Muscle of leg (tissue), 11 donors: ENCODE data around the gene CLSTN2. TPM values are rescaled to one million over a fixed set of nuclear protein-coding genes. Genes with fewer than 3 reads are reported as not detected.

Experiments used
- DNase-seq: peaks from one replicate; pipeline ENCODE4 v3.0.0; 2013
- H3K27ac ChIP-seq: one replicate; pipeline ENCODE4 v1.5.1; 2013; ENCODE audit warnings: mild to moderate bottlenecking, low read length, control low read depth
- H3K27me3 ChIP-seq: one replicate; pipeline ENCODE4 v1.6.1; 2013; ENCODE audit warnings: low read length; ENCODE audit not compliant: control insufficient read depth, insufficient read depth
- H3K36me3 ChIP-seq: one replicate; pipeline ENCODE4 v1.6.1; 2013; ENCODE audit warnings: low read length; ENCODE audit not compliant: control insufficient read depth, insufficient read depth
- H3K4me1 ChIP-seq: one replicate; pipeline ENCODE4 v1.6.1; 2013; ENCODE audit warnings: low read length; ENCODE audit not compliant: control insufficient read depth, insufficient read depth
- H3K4me3 ChIP-seq: one replicate; pipeline ENCODE4 v1.5.1; 2013; ENCODE audit warnings: low read length, control low read depth
- H3K9me3 ChIP-seq: replicated peaks from 2 replicates; pipeline ENCODE4 v1.6.1; 2013; ENCODE audit warnings: low read depth, low read length; ENCODE audit not compliant: control insufficient read depth
- WGBS: methylation state at CpG from one replicate; pipeline ENCODE4 v1.1.5; 2013; ENCODE audit warnings: missing lambda C conversion rate; ENCODE audit not compliant: insufficient coverage; 5-methylcytosine and 5-hydroxymethylcytosine counted together
- polyA plus RNA-seq, 8 donors: library from polyadenylated mRNA; unstranded; fragments of 120-200 nt; gene quantifications; one replicate each; pipeline versions ENCODE4 v1.2.1 to v1.2.3, GENCODE V29; 2013; ENCODE audit warnings: inconsistent platforms in 1 of 8, low replicate concordance in 1 of 8; ENCODE audit not compliant: insufficient read length in 8 of 8, insufficient read depth in 1 of 8
- total RNA-seq: library from RNA; stranded (reverse); fragments of 120-200 nt; gene quantifications from one replicate; pipeline ENCODE4 v1.2.4, GENCODE V29; 2013

Gene CLSTN2
- total and polyA plus RNA-seq, 9 donors = 1.9 to 5.2 (median 3.1) TPM

DNA sequence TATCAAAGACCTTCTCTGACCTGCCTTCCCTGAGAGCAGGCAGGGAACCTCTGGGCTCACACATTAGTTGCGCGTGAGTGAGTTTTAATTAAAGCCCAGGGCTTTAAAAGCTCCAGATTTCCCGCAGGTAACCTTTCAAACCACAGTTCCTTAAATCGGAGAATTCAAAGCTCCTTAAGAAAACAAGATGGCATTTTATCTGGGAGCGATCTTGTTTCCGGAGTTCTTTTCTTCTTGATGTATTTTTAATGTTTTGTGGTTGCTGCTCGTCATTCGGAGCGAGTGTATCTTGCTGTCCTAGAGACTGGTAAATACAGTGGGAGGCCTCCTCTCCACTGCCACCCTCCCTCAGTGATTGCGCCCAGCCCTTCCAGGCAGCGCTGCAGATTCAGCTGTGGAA is 284.3 kb downstream of the CLSTN2 start:
- WGBS = 85% methylated on average over 4 of the region's 11 CpGs
- Histone ChIP-seq H3K9me3 (no peaks in the 10 kb centered on the region), H3K36me3 (no peaks in the 10 kb centered on the region), H3K27ac (no peak overlapping the region), H3K27me3 (no peaks in the 10 kb centered on the region), H3K4me3 (no peak overlapping the region), H3K4me1 (no peaks in the 10 kb centered on the region)
- DNase-seq = no peak

DNA sequence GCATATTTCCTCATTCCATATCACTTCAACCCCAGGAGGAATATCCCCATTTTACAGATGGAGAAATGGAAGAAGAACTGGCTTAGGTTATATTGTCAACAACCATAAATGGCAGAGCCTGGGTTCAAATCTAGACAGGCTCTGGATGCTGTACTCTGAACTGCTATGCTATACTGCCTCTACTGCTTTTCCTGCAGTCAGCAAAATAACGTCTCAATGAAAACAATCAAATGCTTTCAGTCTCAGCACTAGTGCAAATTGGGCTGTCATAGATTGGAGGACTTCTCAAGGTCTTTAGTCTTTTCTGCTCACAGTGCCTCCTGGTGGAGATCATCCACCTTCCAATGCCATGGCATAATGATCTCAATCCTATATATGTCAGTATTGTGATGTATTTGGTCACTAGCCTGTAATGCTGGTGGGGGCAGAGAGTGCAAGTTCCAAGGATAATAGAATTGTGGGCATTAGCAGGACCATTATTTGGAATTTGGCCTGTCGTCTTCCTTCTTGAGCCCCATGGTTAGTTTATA is 285.0 kb downstream of the CLSTN2 start:
- H3K27me3 ChIP-seq = no peaks in the 10 kb centered on the region
- no peaks in the 10 kb centered on the region for H3K36me3 ChIP-seq
- no peak overlapping the region for H3K27ac ChIP-seq
- DNase-seq = no peak
- no peaks in the 10 kb centered on the region for H3K4me1 ChIP-seq
- H3K4me3 ChIP-seq = no peak overlapping the region
- H3K9me3 ChIP-seq = no peaks in the 10 kb centered on the region
- WGBS = no CpG with 5 or more reads among the region's 2 CpGs

DNA sequence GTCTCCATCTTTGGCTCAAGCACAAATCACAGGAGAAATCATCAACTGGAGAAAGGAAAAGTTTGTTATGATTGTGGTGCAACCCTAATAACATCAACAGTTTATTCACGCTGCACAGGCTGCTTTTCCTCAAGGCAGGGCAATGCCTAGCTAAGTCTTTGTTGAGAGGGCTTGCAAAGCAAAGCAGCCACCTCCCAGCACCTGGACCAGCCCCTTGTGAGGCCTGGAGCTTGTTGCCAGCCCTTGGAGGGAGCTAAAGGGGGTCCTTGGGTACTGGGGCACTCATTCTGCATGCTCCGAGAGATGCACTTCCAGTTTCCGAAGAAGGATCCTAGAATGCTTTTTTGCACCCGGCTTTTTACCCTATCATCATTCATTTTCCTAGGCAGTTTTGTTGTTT is 288.2 kb downstream of the CLSTN2 start:
- WGBS = 82% methylated on average over 3 of the region's 4 CpGs
- no peaks in the 10 kb centered on the region for H3K36me3 ChIP-seq

DNA sequence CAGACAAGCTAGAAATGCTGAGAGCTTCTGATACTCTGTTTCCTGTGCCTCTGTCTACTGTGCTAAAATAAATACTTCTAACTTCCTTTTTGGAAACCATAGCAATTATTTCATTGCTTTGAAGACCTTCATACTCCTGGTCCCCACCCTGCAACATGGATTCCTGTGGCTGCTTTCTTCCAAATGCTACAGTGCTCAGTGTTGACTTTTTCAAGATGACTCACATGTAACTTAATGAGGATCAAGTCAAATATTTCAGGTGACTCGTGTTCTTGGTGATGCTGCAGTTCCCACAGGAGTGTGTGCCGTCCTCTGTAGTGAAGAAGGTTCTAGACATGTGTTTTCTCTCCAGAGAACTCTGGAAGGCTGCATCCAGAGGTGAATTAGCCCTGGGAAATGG is 288.6 kb downstream of the CLSTN2 start:
- no peak overlapping the region for H3K4me3 ChIP-seq
- no peak overlapping the region for H3K27ac ChIP-seq
- DNase-seq = no peak
- peaks cover 2% of the 10 kb centered on the region for H3K9me3 ChIP-seq
- no peaks in the 10 kb centered on the region for H3K27me3 ChIP-seq
- no peaks in the 10 kb centered on the region for H3K36me3 ChIP-seq
- H3K4me1 ChIP-seq = no peaks in the 10 kb centered on the region
- WGBS = 53% methylated on average over 2 of the region's 2 CpGs

More for the DNA sequence above, 288.2 kb downstream of the CLSTN2 start:
- H3K4me1 ChIP-seq = no peaks in the 10 kb centered on the region
- peaks cover under 1% of the 10 kb centered on the region for H3K9me3 ChIP-seq
- DNase-seq = no peak
- H3K4me3 ChIP-seq = no peak overlapping the region
- no peaks in the 10 kb centered on the region for H3K27me3 ChIP-seq
- no peak overlapping the region for H3K27ac ChIP-seq

DNA sequence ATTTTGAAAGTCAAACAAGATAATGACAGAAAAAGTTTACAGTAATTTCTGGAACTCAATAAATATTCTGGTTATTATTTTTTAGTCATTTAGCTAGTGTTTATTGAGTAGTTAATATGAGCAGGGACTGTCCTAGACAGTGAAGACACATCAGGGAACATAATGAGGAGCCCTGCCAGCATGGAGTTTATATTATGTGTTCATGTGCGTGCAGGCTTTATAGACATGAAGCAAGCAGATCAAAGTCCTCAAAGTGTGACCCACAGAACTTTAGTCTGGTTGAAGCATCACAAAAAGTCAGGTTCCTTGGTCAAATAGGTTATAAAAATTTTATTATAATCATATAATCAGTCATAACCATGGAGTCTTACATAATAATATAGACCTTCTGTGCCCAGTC is 289.3 kb downstream of the CLSTN2 start:
- Histone ChIP-seq H3K27me3 (no peaks in the 10 kb centered on the region), H3K4me1 (no peaks in the 10 kb centered on the region), H3K36me3 (no peaks in the 10 kb centered on the region), H3K27ac (no peak overlapping the region), H3K4me3 (no peak overlapping the region), H3K9me3 (peaks cover 2% of the 10 kb centered on the region)
- no peak for DNase-seq
- 78% methylated on average over 1 of the region's 1 CpG for WGBS

DNA sequence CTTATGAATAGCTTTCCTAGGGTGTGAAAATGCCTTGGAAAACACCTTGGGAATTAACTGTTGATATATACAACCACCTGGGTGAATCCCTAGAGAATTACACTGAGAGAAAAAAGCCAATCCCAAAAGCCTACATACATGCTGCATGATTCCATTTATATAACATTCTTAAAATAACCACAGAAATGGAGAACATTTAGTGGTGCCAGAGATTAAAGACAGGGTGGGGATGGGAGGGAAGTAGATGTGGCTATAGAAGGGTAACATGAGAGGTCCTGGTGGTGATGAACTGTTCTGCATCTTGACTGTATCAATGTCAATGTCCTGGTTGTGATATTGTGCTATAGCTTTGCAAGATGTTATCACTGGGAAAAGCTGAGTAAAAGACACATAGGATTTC is 291.0 kb downstream of the CLSTN2 start:
- no peak for DNase-seq
- no peaks in the 10 kb centered on the region for H3K36me3 ChIP-seq
- no peak overlapping the region for H3K27ac ChIP-seq
- peaks cover 2% of the 10 kb centered on the region for H3K9me3 ChIP-seq
- no peak overlapping the region for H3K4me3 ChIP-seq
- H3K4me1 ChIP-seq = no peaks in the 10 kb centered on the region
- no peaks in the 10 kb centered on the region for H3K27me3 ChIP-seq

DNA sequence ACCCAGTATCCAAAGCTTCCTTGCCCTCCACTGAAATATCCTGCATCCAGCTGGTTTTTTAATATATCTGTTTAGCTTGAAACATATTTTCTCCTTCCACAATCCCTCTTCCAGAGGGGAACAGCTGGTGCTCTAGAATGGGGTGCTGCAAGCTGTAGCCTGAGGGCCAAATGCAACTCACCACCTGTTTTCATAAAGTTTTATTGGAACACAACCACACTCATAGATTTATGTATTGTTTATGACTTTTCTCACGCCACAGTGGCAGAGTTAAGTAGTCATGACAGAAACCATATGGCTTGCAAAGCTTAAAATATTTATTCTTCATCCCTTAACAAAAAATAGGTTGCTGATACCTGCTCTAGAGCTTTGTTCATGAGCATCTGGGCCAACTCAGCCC is 298.7 kb downstream of the CLSTN2 start:
- Histone ChIP-seq H3K27ac (no peak overlapping the region), H3K4me1 (no peaks in the 10 kb centered on the region), H3K4me3 (no peak overlapping the region), H3K36me3 (no peaks in the 10 kb centered on the region), H3K27me3 (no peaks in the 10 kb centered on the region), H3K9me3 (no peaks in the 10 kb centered on the region)
- WGBS = no CpG with 5 or more reads among the region's 1 CpG
- DNase-seq = no peak

DNA sequence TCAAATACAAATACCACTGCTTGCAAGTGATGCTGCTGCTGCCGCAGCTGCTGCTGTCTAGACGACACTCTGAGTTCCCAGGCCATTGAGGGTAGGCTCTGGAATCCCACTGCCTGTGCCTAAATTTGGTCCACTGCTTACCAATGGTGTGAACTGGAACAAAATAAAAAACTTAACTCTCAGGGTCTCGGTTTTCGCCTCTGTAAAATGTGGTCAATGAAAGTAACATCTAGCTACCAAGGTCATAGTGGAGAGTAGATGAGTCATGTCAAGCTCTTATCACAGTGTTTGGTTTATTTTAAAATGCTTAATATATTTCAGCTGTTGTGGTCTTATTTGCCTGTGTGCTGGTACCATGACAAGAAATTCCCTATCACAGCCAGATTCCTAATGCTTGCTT is 299.3 kb downstream of the CLSTN2 start:
- 53% methylated on average over 2 of the region's 4 CpGs for WGBS
- no peaks in the 10 kb centered on the region for H3K36me3 ChIP-seq
- no peak overlapping the region for H3K4me3 ChIP-seq
- H3K4me1 ChIP-seq = no peaks in the 10 kb centered on the region
- DNase-seq = no peak
- no peak overlapping the region for H3K27ac ChIP-seq
- no peaks in the 10 kb centered on the region for H3K27me3 ChIP-seq
- H3K9me3 ChIP-seq = no peaks in the 10 kb centered on the region

DNA sequence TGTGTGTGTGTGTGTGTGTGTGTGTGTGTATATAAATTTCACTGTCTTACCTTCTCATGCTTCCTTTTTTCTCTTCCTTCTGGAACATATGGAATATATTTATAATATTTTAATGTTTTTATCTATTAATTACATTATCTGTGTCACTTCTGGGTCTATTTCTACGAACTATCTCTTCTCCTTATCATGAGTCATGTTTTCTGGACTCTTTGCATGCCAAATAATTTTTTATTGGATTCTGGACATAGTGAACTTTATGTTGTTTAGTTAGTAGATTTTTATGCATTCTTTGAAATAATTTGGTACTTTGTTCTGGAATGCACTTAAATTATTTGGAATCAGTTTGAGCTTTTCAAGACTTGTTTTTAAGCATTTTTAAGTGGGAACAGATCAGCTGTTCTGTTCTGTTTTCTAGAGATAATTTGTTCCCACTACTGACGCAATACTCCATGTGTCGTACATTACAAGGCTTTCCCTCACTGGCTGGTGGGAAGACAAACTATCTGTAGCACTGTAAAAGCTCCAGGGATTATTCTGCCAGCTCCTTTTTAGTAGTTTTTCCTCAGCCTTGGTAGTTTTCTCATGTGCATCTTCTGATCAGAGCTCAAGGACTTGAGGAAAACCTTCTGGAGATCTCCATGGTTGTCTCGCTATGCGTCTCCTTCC is 302.0 kb downstream of the CLSTN2 start:
- WGBS = 94% methylated on average over 2 of the region's 5 CpGs
- H3K27ac ChIP-seq = no peak overlapping the region
- DNase-seq = no peak

DNA sequence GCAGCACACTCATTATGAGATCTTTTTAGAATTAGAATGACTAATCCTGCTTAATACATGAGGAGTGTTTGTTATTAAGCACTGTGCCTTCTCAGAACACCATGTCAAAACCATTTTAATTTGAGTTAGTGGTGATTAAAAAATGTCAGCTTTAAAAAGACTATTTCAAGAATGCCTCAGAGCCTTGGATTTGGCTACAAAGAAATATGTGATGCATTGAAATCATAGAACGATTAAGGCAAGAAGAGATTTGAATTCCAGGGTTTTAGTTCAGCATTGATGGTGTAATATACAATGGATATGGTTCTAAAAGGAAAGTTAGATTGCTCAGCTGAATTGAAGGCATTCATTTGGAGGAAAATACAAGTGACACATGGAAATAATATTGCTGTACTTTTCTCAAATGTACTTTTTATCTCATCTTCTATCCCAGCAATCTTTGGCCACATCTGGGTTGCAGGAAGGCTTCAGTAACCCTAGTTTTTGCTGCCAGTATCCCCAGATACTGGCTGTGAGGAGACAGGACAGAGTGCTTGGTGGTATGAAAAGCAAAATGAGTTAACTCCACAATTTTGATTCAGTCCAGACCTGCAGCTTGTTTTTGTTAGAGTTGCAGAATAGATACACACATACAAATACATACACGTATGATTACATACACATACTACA is 303.8 kb downstream of the CLSTN2 start:
- Histone ChIP-seq H3K27me3 (no peaks in the 10 kb centered on the region), H3K36me3 (no peaks in the 10 kb centered on the region), H3K4me3 (no peak overlapping the region), H3K9me3 (no peaks in the 10 kb centered on the region), H3K4me1 (peaks cover 10% of the 10 kb centered on the region), H3K27ac (no peak overlapping the region)
- no peak for DNase-seq
- no CpG with 5 or more reads among the region's 2 CpGs for WGBS

More for the DNA sequence above, 302.0 kb downstream of the CLSTN2 start:
- Histone ChIP-seq H3K4me3 (no peak overlapping the region), H3K9me3 (no peaks in the 10 kb centered on the region), H3K27me3 (no peaks in the 10 kb centered on the region), H3K36me3 (no peaks in the 10 kb centered on the region), H3K4me1 (no peaks in the 10 kb centered on the region)
